SK-N-SH (cell line): ENCODE measurements around the gene MALRD1.

Experiments used
- CHD2 ChIP-seq: fragments of 150-350 bp; IDR thresholded peaks from 2 replicates; pipeline ENCODE4 v1.6.1; 2018; ENCODE audit warnings: low read length; ENCODE audit not compliant: partially characterized antibody
- CTCF ChIP-seq: fragments of 200-600 bp; sonication (generic); IDR thresholded peaks from 2 replicates; pipeline ENCODE4 v1.6.1; 2017; ENCODE audit warnings: antibody characterized with exemption, mild to moderate bottlenecking, moderate library complexity
- EP300 ChIP-seq, 2 experiments: IDR thresholded peaks; 2 replicates each; pipeline versions ENCODE4 v1.4.0 to v1.6.1; 2012; ENCODE audit warnings: borderline replicate concordance in 1 of 2, low read depth in 1 of 2, low read length in 1 of 2
- ZBTB33 ChIP-seq: IDR thresholded peaks from 2 replicates; pipeline ENCODE4 v1.4.0; 2012; ENCODE audit warnings: low read depth, borderline replicate concordance
- TF ChIP-seq, protein P1 (sequence below): IDR thresholded peaks from 2 replicates; pipeline ENCODE4 v1.4.0; 2012; ENCODE audit warnings: low read depth

GRCh38 chr10:19169041-19169440 is 120.4 kb downstream of the MALRD1 start:
- no peak for TF ChIP-seq ZBTB33
- TF ChIP-seq CTCF = no peak
- TF ChIP-seq CHD2 = no peak
- TF ChIP-seq EP300 (IDR thresholded peaks at IDR 0.05; ENCODE audit: borderline replicate concordance in 1 of 2, low read depth in 1 of 2, low read length in 1 of 2) = no peak
- TF ChIP-seq, protein P1, sequence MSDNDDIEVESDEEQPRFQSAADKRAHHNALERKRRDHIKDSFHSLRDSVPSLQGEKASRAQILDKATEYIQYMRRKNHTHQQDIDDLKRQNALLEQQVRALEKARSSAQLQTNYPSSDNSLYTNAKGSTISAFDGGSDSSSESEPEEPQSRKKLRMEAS = no peak
